H9 (cell line): ENCODE data around the gene CAMTA1. TPM values are rescaled to one million over a fixed set of nuclear protein-coding genes. Genes with fewer than 3 reads are reported as not detected.

Source experiments
- DNase-seq: peaks from one replicate; pipeline ENCODE4 v3.0.0-alpha.2; 2017
- H2AFZ ChIP-seq: one replicate; pipeline ENCODE4 v1.6.1; 2013; ENCODE audit warnings: mild to moderate bottlenecking, low read length, control low read depth, moderate library complexity
- H2AK5ac ChIP-seq: 2 replicates; pipeline ENCODE4 v1.6.1; 2013; ENCODE audit warnings: low read length, control low read depth, mixed read lengths; ENCODE audit not compliant: insufficient read length
- H2BK120ac ChIP-seq: one replicate; pipeline ENCODE4 v1.6.1; 2013; ENCODE audit warnings: low read depth, mild to moderate bottlenecking, low read length, control low read depth, inconsistent platforms; ENCODE audit not compliant: poor library complexity, severe bottlenecking
- H2BK12ac ChIP-seq: 2 replicates; pipeline ENCODE4 v1.6.1; 2013; ENCODE audit warnings: low read length, control low read depth, mixed read lengths, low read depth; ENCODE audit not compliant: insufficient read length
- H2BK15ac ChIP-seq: 2 replicates; pipeline ENCODE4 v1.6.1; 2013; ENCODE audit warnings: low read depth, low read length, control low read depth
- H2BK20ac ChIP-seq: one replicate; pipeline ENCODE4 v1.6.1; 2013; ENCODE audit warnings: low read depth, mild to moderate bottlenecking, low read length, control low read depth, inconsistent platforms; ENCODE audit not compliant: poor library complexity, severe bottlenecking
- H2BK5ac ChIP-seq: 2 replicates; pipeline ENCODE4 v1.6.1; 2013; ENCODE audit warnings: low read length, control low read depth, mixed read lengths; ENCODE audit not compliant: insufficient read length
- H3K14ac ChIP-seq: 2 replicates; pipeline ENCODE4 v1.6.1; 2013; ENCODE audit warnings: low read length, control low read depth; ENCODE audit not compliant: insufficient read depth
- H3K18ac ChIP-seq: 2 replicates; pipeline ENCODE4 v1.6.1; 2013; ENCODE audit warnings: low read depth, mild to moderate bottlenecking, mixed read lengths, low read length, control low read depth; ENCODE audit not compliant: insufficient read length
- H3K23ac ChIP-seq: 2 replicates; pipeline ENCODE4 v1.6.1; 2013; ENCODE audit warnings: low read length, control low read depth, mixed read lengths, low read depth; ENCODE audit not compliant: insufficient read length
- H3K23me2 ChIP-seq: 2 replicates; pipeline ENCODE4 v1.6.1; 2013; ENCODE audit warnings: low read depth, mild to moderate bottlenecking, mixed read lengths, low read length, control low read depth; ENCODE audit not compliant: insufficient read length, poor library complexity, severe bottlenecking
- H3K27ac ChIP-seq: 2 replicates; pipeline ENCODE4 v1.5.1; 2013; ENCODE audit warnings: low read length, control low read depth, mixed read lengths, low read depth; ENCODE audit not compliant: insufficient read length
- H3K27me3 ChIP-seq: 2 replicates; pipeline ENCODE4 v1.6.1; 2013; ENCODE audit warnings: low read length, control low read depth, inconsistent platforms; ENCODE audit not compliant: insufficient read depth
- H3K4ac ChIP-seq: 2 replicates; pipeline ENCODE4 v1.6.1; 2013; ENCODE audit warnings: low read depth, mild to moderate bottlenecking, control low read depth, inconsistent platforms, low read length, moderate library complexity
- H3K4me1 ChIP-seq: 2 replicates; pipeline ENCODE4 v1.6.1; 2013; ENCODE audit warnings: low read length, control low read depth, inconsistent platforms; ENCODE audit not compliant: insufficient read depth
- H3K4me2 ChIP-seq: 2 replicates; pipeline ENCODE4 v1.6.1; 2013; ENCODE audit warnings: low read length, control low read depth, mixed read lengths; ENCODE audit not compliant: insufficient read length, insufficient read depth
- H3K56ac ChIP-seq: 2 replicates; pipeline ENCODE4 v1.6.1; 2013; ENCODE audit warnings: low read depth, mild to moderate bottlenecking, mixed read lengths, low read length, control low read depth; ENCODE audit not compliant: insufficient read length
- H3K79me1 ChIP-seq: 2 replicates; pipeline ENCODE4 v1.6.1; 2013; ENCODE audit warnings: low read depth, mild to moderate bottlenecking, moderate library complexity, low read length, control low read depth, inconsistent platforms; ENCODE audit not compliant: insufficient read depth, poor library complexity, severe bottlenecking
- H3K79me2 ChIP-seq: 2 replicates; pipeline ENCODE4 v1.6.1; 2013; ENCODE audit warnings: low read length, control low read depth, inconsistent platforms; ENCODE audit not compliant: insufficient read depth
- H3K9ac ChIP-seq: 2 replicates; pipeline ENCODE4 v1.6.1; 2013; ENCODE audit warnings: low read length, control low read depth, mixed read lengths; ENCODE audit not compliant: insufficient read length; ENCODE audit errors: extremely low read depth
- H3K9me3 ChIP-seq: one replicate; pipeline ENCODE4 v1.6.1; 2013; ENCODE audit warnings: low read depth, low read length, inconsistent platforms; ENCODE audit not compliant: control insufficient read depth
- H3T11ph ChIP-seq: one replicate; pipeline ENCODE4 v1.6.1; 2013; ENCODE audit warnings: mild to moderate bottlenecking, low read length, control low read depth, inconsistent platforms
- H4K20me1 ChIP-seq: one replicate; pipeline ENCODE4 v1.6.1; 2013; ENCODE audit not compliant: control insufficient read depth, insufficient read length, insufficient read depth
- H4K5ac ChIP-seq: 2 replicates; pipeline ENCODE4 v1.6.1; 2013; ENCODE audit warnings: low read depth, mild to moderate bottlenecking, mixed read lengths, low read length, control low read depth; ENCODE audit not compliant: insufficient read length
- H4K8ac ChIP-seq: replicated peaks from 2 replicates; pipeline ENCODE4 v1.6.1; 2013; ENCODE audit warnings: low read length, control low read depth, mixed read lengths, low read depth; ENCODE audit not compliant: insufficient read length
- H4K91ac ChIP-seq: 2 replicates; pipeline ENCODE4 v1.6.1; 2013; ENCODE audit warnings: low read depth, mild to moderate bottlenecking, moderate library complexity, mixed read lengths, low read length, control low read depth; ENCODE audit not compliant: insufficient read length
- H3K27ac Mint-ChIP-seq, 3 experiments: 2 replicates in 2 of 3; 3 replicates in 1 of 3; pipeline ENCODE4 v1.8.0; 2020 to 2021; ENCODE audit warnings: mixed read lengths in 3 of 3, mild to moderate bottlenecking in 1 of 3, moderate library complexity in 1 of 3
- H3K27me3 Mint-ChIP-seq: 2 replicates; pipeline ENCODE4 v1.8.0; 2021; ENCODE audit warnings: low read depth, mild to moderate bottlenecking, moderate library complexity, mixed read lengths
- H3K36me3 Mint-ChIP-seq, 3 experiments: 2 replicates in 2 of 3; 3 replicates in 1 of 3; pipeline ENCODE4 v1.8.0; 2020 to 2021; ENCODE audit warnings: low read depth in 3 of 3, mixed read lengths in 3 of 3; ENCODE audit not compliant: insufficient read depth in 1 of 3
- H3K4me1 Mint-ChIP-seq, 2 experiments: 2 replicates each; pipeline ENCODE4 v1.8.0; 2020; ENCODE audit warnings: mixed read lengths in 2 of 2
- H3K4me3 Mint-ChIP-seq, 2 experiments: 2 replicates in 1 of 2; 3 replicates in 1 of 2; pipeline ENCODE4 v1.8.0; 2020 to 2021; ENCODE audit warnings: mild to moderate bottlenecking in 2 of 2, mixed read lengths in 2 of 2, moderate library complexity in 1 of 2
- H3K9me3 Mint-ChIP-seq, 2 experiments: 2 replicates in 1 of 2; 3 replicates in 1 of 2; pipeline ENCODE4 v1.8.0; 2020; ENCODE audit warnings: mild to moderate bottlenecking in 2 of 2, mixed read lengths in 2 of 2, moderate library complexity in 1 of 2
- WGBS: extraction: QIAGEN DNeasy Blood & Tissue Kit; methylation state at CpG from one replicate; pipeline ENCODE4 v1.1.7; 2013; ENCODE audit warnings: missing lambda C conversion rate, low lambda C conversion rate, mixed read lengths; ENCODE audit not compliant: insufficient read length; ENCODE audit errors: extremely low coverage; 5-methylcytosine and 5-hydroxymethylcytosine counted together
- total RNA-seq: library from RNA; stranded (reverse); gene quantifications from 2 replicates; pipeline ENCODE4 v1.2.1, GENCODE V29; 2021
- TF ChIP-seq, protein P1 (sequence below): fragments of 200-600 bp; sonication (generic); conservative IDR thresholded peaks from 3 replicates; pipeline ENCODE4 v1.8.0; 2021; ENCODE audit warnings: antibody characterized with exemption, mild to moderate bottlenecking

CAMTA1 gene
- total RNA-seq, 1 experiment from 2014 or later = 115 TPM

DNA sequence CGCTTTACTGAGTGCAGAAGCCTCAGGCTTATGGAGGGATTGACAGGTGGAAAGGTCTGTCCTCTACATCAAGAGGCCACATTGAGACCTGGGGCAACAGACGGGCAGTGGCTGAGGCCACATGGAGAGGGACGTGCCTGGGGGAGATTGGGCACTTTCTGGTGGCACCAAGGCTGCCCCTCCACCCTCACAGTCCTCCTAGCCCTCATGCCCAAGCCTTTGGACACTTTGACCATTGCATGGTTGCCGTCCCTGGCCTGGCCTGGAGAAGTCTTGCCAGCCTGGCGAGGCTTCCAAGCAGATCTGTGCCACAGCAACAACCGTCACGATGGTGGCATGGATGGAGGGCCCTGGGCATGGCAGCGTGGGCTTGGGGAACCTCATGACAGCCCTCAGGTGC is 793.8 kb downstream of the CAMTA1 start:
- H3K4me1 ChIP-seq = no peaks in the 10 kb centered on the region
- no peak overlapping the region for H4K8ac ChIP-seq
- no peak overlapping the region for H3K4ac ChIP-seq
- H3K18ac ChIP-seq = no peak overlapping the region
- H4K91ac ChIP-seq = no peak overlapping the region
- H3K4me3 Mint-ChIP-seq = no peak overlapping the region
- H3K27ac ChIP-seq = no peak overlapping the region
- peaks cover 2 to 4% of the 10 kb centered on the region in 2 experiments; a peak in 1 of 4 replicates for H3K4me1 Mint-ChIP-seq
- H3K23me2 ChIP-seq = peaks cover 4% of the 10 kb centered on the region
- no peaks in the 10 kb centered on the region for H3K79me2 ChIP-seq
- no peak overlapping the region for H3K4me2 ChIP-seq
- no peak overlapping the region for H2BK12ac ChIP-seq
- no peak overlapping the region for H2AK5ac ChIP-seq
- no peak overlapping the region for H2BK20ac ChIP-seq
- no CpG with 5 or more reads among the region's 8 CpGs for WGBS
- no peak overlapping the region for H3K27ac Mint-ChIP-seq
- no peaks in the 10 kb centered on the region for H3K9me3 ChIP-seq
- no peaks in the 10 kb centered on the region for H3K79me1 ChIP-seq
- H3K27me3 Mint-ChIP-seq = no peaks in the 10 kb centered on the region
- H4K5ac ChIP-seq = no peak overlapping the region
- H3K27me3 ChIP-seq = no peaks in the 10 kb centered on the region
- no peaks in the 10 kb centered on the region for H3K36me3 Mint-ChIP-seq
- no peak overlapping the region for H3T11ph ChIP-seq
- H3K9me3 Mint-ChIP-seq = peaks cover 0 to 3% of the 10 kb centered on the region in 2 experiments; a peak in 1 of 5 replicates
- H2BK5ac ChIP-seq = no peak overlapping the region
- no peak overlapping the region for H3K23ac ChIP-seq
- no peak overlapping the region for H3K9ac ChIP-seq
- TF ChIP-seq, protein P1, sequence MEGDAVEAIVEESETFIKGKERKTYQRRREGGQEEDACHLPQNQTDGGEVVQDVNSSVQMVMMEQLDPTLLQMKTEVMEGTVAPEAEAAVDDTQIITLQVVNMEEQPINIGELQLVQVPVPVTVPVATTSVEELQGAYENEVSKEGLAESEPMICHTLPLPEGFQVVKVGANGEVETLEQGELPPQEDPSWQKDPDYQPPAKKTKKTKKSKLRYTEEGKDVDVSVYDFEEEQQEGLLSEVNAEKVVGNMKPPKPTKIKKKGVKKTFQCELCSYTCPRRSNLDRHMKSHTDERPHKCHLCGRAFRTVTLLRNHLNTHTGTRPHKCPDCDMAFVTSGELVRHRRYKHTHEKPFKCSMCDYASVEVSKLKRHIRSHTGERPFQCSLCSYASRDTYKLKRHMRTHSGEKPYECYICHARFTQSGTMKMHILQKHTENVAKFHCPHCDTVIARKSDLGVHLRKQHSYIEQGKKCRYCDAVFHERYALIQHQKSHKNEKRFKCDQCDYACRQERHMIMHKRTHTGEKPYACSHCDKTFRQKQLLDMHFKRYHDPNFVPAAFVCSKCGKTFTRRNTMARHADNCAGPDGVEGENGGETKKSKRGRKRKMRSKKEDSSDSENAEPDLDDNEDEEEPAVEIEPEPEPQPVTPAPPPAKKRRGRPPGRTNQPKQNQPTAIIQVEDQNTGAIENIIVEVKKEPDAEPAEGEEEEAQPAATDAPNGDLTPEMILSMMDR = no peak
- no peak for DNase-seq
- H2BK120ac ChIP-seq = no peak overlapping the region
- no peak overlapping the region for H3K14ac ChIP-seq
- H4K20me1 ChIP-seq = no peaks in the 10 kb centered on the region
- H3K56ac ChIP-seq = no peak overlapping the region
- H2AFZ ChIP-seq = no peak overlapping the region
- no peak overlapping the region for H2BK15ac ChIP-seq
